ENCODE data around the gene CD300LB. TPM values are rescaled to one million over a fixed set of nuclear protein-coding genes. Genes with fewer than 3 reads are reported as not detected.

The CD300LB gene
- total RNA-seq, 2 donors from 2014 or later = not detected

DNA sequence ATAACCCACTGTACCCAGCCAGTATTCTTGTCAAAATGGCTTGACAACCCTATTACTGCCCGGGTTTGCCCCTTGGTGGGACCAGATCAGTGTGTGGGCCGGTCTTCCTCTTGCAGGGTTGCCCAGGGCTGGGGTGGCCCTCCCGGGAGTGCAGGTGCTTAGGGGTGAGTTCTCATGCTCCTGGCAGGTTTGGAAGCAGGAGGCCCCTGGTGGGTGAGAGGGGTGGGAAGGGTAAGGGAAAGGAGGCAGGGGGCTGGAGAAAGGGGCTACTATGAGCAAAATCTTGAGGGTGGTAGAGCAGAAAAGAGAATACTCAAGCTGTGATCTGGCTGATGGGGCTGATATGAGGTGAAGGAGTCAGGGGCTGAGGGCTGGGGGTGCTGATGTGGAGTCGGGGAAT lies 58.4 kb downstream of the CD300LB start:
- peaks cover 24% of the 10 kb centered on the region for H3K9me3 Mint-ChIP-seq
- Histone ChIP-seq H3K4me1 (ENCODE audit: control insufficient read depth, insufficient read depth, low read length) (no peaks in the 10 kb centered on the region), H3K27ac (ENCODE audit: low read depth, low read length) (no peak overlapping the region), H3K27me3 (ENCODE audit: control insufficient read depth, insufficient read depth, low read length, poor library complexity, severe bottlenecking) (no peaks in the 10 kb centered on the region), H3K36me3 (ENCODE audit: control insufficient read depth, insufficient read depth, low read length) (no peaks in the 10 kb centered on the region), H3K9ac (ENCODE audit: extremely low read depth, low read length, poor library complexity, severe bottlenecking) (no peak overlapping the region), H3K4me3 (ENCODE audit: low read length) (no peak overlapping the region), H3K9me3 (ENCODE audit: control insufficient read depth, low read length) (peaks cover 14% of the 10 kb centered on the region)
- WGBS, 2 experiments (ENCODE audit: insufficient coverage in 1 of 2, insufficient read length in 1 of 2) = 90% methylated on average over 4 of the region's 4 CpGs; no CpG with 5 or more reads in 1 of the 2 experiments
- H3K4me1 Mint-ChIP-seq = no peaks in the 10 kb centered on the region
- no peak overlapping the region for H3K4me3 Mint-ChIP-seq
- no peaks in the 10 kb centered on the region for H3K36me3 Mint-ChIP-seq (ENCODE audit: low read depth)
- TF ChIP-seq, protein P1, sequence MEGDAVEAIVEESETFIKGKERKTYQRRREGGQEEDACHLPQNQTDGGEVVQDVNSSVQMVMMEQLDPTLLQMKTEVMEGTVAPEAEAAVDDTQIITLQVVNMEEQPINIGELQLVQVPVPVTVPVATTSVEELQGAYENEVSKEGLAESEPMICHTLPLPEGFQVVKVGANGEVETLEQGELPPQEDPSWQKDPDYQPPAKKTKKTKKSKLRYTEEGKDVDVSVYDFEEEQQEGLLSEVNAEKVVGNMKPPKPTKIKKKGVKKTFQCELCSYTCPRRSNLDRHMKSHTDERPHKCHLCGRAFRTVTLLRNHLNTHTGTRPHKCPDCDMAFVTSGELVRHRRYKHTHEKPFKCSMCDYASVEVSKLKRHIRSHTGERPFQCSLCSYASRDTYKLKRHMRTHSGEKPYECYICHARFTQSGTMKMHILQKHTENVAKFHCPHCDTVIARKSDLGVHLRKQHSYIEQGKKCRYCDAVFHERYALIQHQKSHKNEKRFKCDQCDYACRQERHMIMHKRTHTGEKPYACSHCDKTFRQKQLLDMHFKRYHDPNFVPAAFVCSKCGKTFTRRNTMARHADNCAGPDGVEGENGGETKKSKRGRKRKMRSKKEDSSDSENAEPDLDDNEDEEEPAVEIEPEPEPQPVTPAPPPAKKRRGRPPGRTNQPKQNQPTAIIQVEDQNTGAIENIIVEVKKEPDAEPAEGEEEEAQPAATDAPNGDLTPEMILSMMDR (conservative IDR thresholded peaks at IDR 0.05) = no peak
- DNase-seq = no peak
- no peak overlapping the region for H3K27ac Mint-ChIP-seq
- H3K27me3 Mint-ChIP-seq (ENCODE audit: insufficient read depth) = peaks cover 18% of the 10 kb centered on the region

DNA sequence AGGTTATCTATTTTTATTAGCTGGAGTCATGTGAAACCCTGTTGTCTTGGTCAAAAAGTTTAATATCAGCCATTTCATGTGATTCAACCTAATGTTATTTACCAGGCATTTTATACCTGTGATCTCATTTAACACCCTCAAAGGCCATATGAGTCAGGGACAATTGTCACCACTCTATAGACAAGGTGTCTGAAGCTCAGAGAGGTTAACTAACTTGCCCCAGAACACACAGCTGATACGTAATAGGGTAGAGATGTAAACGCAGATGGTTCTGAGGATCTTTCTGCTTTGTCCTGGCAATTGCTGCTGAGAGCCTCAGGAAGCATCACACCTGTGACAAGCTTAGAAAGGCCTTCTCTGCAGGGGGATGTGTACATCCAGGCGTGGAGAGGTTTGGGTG lies 59.9 kb downstream of the CD300LB start:
- DNase-seq = no peak
- WGBS, 2 experiments (ENCODE audit: insufficient coverage in 1 of 2, insufficient read length in 1 of 2) = 93 to 100% methylated on average over 3 of the region's 3 CpGs
- no peaks in the 10 kb centered on the region for H3K4me1 ChIP-seq (ENCODE audit: control insufficient read depth, insufficient read depth, low read length)
- H3K27me3 ChIP-seq (ENCODE audit: control insufficient read depth, insufficient read depth, low read length, poor library complexity, severe bottlenecking) = no peaks in the 10 kb centered on the region
- Mint-ChIP-seq H3K9me3 (peaks cover 16% of the 10 kb centered on the region), H3K27me3 (ENCODE audit: insufficient read depth) (peaks cover 11% of the 10 kb centered on the region), H3K27ac (no peak overlapping the region), H3K36me3 (ENCODE audit: low read depth) (no peaks in the 10 kb centered on the region), H3K4me3 (no peak overlapping the region), H3K4me1 (peaks cover 6% of the 10 kb centered on the region)
- H3K9ac ChIP-seq (ENCODE audit: extremely low read depth, low read length, poor library complexity, severe bottlenecking) = no peak overlapping the region
- TF ChIP-seq, protein P1 (conservative IDR thresholded peaks at IDR 0.05) = no peak
- peaks cover 14% of the 10 kb centered on the region for H3K9me3 ChIP-seq (ENCODE audit: control insufficient read depth, low read length)
- no peaks in the 10 kb centered on the region for H3K36me3 ChIP-seq (ENCODE audit: control insufficient read depth, insufficient read depth, low read length)
- no peak overlapping the region for H3K27ac ChIP-seq (ENCODE audit: low read depth, low read length)
- H3K4me3 ChIP-seq (ENCODE audit: low read length) = no peak overlapping the region

Other genes with a start within 250 kb of the CD300LB start
- gene KIF19, start 205.2 kb downstream of the CD300LB start, total RNA-seq = 1 to 10 TPM in 1 of 2 donors, under 1 TPM in 1; 0.27 to 2.4 TPM
- gene BTBD17, start 169.6 kb downstream of the CD300LB start, total RNA-seq = under 1 TPM in 1 of 2 donors, not detected in 1; 0.18 TPM
- under 1 TPM; 0.29 to 0.92 TPM for gene GPR142, start 164.0 kb downstream of the CD300LB start, total RNA-seq
- gene GPRC5C, start 99.4 kb downstream of the CD300LB start, total RNA-seq = 10 to 100 TPM; 57.0 to 73.4 TPM
- not detected for gene CD300A, start 64.8 kb downstream of the CD300LB start, total RNA-seq
- gene CD300C, start 14.6 kb upstream of the CD300LB start, total RNA-seq = not detected
- gene CD300H, start 36.0 kb upstream of the CD300LB start, total RNA-seq = not detected
- not detected for gene CD300LD, start 60.8 kb upstream of the CD300LB start, total RNA-seq
- gene CD300E, start 92.3 kb upstream of the CD300LB start, total RNA-seq = 1 to 10 TPM in 1 of 2 donors, under 1 TPM in 1; 0.75 to 1.5 TPM
- not detected for gene CD300LF, start 181.4 kb upstream of the CD300LB start, total RNA-seq
- gene RAB37, start 205.8 kb upstream of the CD300LB start, total RNA-seq = 1 to 10 TPM; 6.8 to 8.4 TPM
- gene NHERF1, start 217.2 kb upstream of the CD300LB start, total RNA-seq = 100 to 1,000 TPM; 116 to 138 TPM
- gene NAT9, start 244.9 kb upstream of the CD300LB start, total RNA-seq = 10 to 100 TPM; 58.3 to 77.3 TPM

Measured in endodermal cell (in vitro differentiated cells).